SU-DHL-6 (cell line): ENCODE data around the gene GMDS.

Source experiments
- CTCF ChIP-seq: fragments of 200-600 bp; sonication (generic); IDR thresholded peaks from one replicate; pipeline ENCODE4 v1.5.1; 2017; ENCODE audit warnings: antibody characterized with exemption, mild to moderate bottlenecking, low read length, moderate library complexity; ENCODE audit not compliant: insufficient read depth, poor library complexity, severe bottlenecking
- EZH2phosphoT487 ChIP-seq: fragments of 200-600 bp; sonication (generic), shearing (Covaris generic); conservative IDR thresholded peaks from 2 replicates; pipeline ENCODE4 v1.6.1; 2018; ENCODE audit warnings: mild to moderate bottlenecking, antibody characterized with exemption, low read length, moderate library complexity, mixed read lengths

- TF ChIP-seq CTCF (no peak), EZH2phosphoT487 (no peak)
Measured at GRCh38 chr6:2254747-2255146, 9.3 kb upstream of the GMDS start.
